Esophagus muscularis mucosa (tissue), 4 donors: ENCODE results near the gene RGMB. TPM values are rescaled to one million over a fixed set of nuclear protein-coding genes. Genes with fewer than 3 reads are reported as not detected.
"Not testable (repeated sequence)": the region's sequence is repeated elsewhere in the genome, so short reads cannot be mapped to it uniquely, and the experiment has no call there.

Experiments
- DNase-seq: peaks from one replicate; pipeline ENCODE4 v3.0.0-alpha.2; 2017; ENCODE audit errors: extremely low spot score
- H3K27ac ChIP-seq, 4 donors: fragments of 200-600 bp; sonication (generic); replicated peaks in 1 of 4; 1 replicate in 3 of 4; 2 replicates in 1 of 4; pipeline ENCODE4 v1.5.1; 2016 to 2019; ENCODE audit warnings: mild to moderate bottlenecking in 1 of 4
- H3K27me3 ChIP-seq, 4 donors: fragments of 200-600 bp; sonication (generic); one replicate each; pipeline versions ENCODE4 v1.5.1 to v1.6.0; 2016 to 2019
- H3K36me3 ChIP-seq, 4 donors: fragments of 200-600 bp; sonication (generic); one replicate each; pipeline ENCODE4 v1.5.1; 2016 to 2019
- H3K4me1 ChIP-seq, 4 donors: fragments of 200-600 bp; sonication (generic); one replicate each; pipeline ENCODE4 v1.5.1; 2016 to 2019
- H3K4me3 ChIP-seq, 4 donors: fragments of 200-600 bp; sonication (generic); 1 replicate in 2 of 4; 2 replicates in 2 of 4; pipeline ENCODE4 v1.5.1; 2016 to 2019; ENCODE audit warnings: mild to moderate bottlenecking in 4 of 4, moderate library complexity in 1 of 4
- H3K9me3 ChIP-seq, 4 donors: fragments of 200-600 bp; sonication (generic); 1 replicate in 3 of 4; 2 replicates in 1 of 4; pipeline ENCODE4 v1.5.1; 2016 to 2019
- CTCF ChIP-seq, 3 experiments: fragments of 200-600 bp in 2 of 3; fragments of 450-650 bp in 1 of 3; sonication (generic) in 2 of 3; IDR thresholded peaks; one replicate each; pipeline ENCODE4 v1.5.1; 2017 to 2019; ENCODE audit warnings: antibody characterized with exemption in 3 of 3, mild to moderate bottlenecking in 2 of 3, moderate library complexity in 1 of 3
- EP300 ChIP-seq: sonication (generic); formaldehyde crosslinking; IDR thresholded peaks from one replicate; pipeline ENCODE4 v1.6.1; 2017; ENCODE audit warnings: antibody characterized with exemption
- POLR2A ChIP-seq: fragments of 450-650 bp; IDR thresholded peaks from one replicate; pipeline ENCODE4 v1.6.1; 2017; ENCODE audit warnings: antibody characterized with exemption, moderate library complexity, mild to moderate bottlenecking, low read depth
- POLR2AphosphoS5 ChIP-seq, 2 donors: sonication (generic); formaldehyde crosslinking; IDR thresholded peaks; one replicate each; pipeline ENCODE4 v1.6.1; 2017; ENCODE audit warnings: antibody characterized with exemption in 2 of 2
- WGBS: methylation state at CpG from one replicate; pipeline ENCODE4 v1.1.5; 2018; 5-methylcytosine and 5-hydroxymethylcytosine counted together
- intact Hi-C: fragments of 100-400 bp; cut with DNase I; formaldehyde crosslinking; loops from one replicate; pipeline ENCODE4 v1.15.1; 2023
- total RNA-seq, 4 donors: library from RNA; depleted of rRNA; stranded (reverse); fragments of >200 nt; gene quantifications; one replicate each; pipeline versions ENCODE4 v1.1.0 to v1.2.1, GENCODE V29; 2016

The RGMB gene
- total RNA-seq, 4 donors from 2014 or later, result 145 to 198 (median 183) TPM

- TF ChIP-seq POLR2A (no peak), CTCF (IDR thresholded peaks at IDR 0.05) (no peak), POLR2AphosphoS5 (IDR thresholded peaks at IDR 0.05) (no peak), EP300 (no peak)
- Histone ChIP-seq H3K4me3 (no peak overlapping the region), H3K4me1 (no peaks in the 10 kb centered on the region), H3K9me3 (peaks cover 0 to 9% (median 4%) of the 10 kb centered on the region in 4 donors), H3K27ac (no peak overlapping the region), H3K27me3 (no peaks in the 10 kb centered on the region), H3K36me3 (no peaks in the 10 kb centered on the region)
- intact Hi-C loops, result no loop called here
- 80% methylated on average over 3 of the region's 5 CpGs for WGBS
- no peak for DNase-seq
Measured at GRCh38 chr5:98742396-98743073, 30.9 kb upstream of the RGMB start.

- H3K4me3 ChIP-seq, intact Hi-C loops, H3K27ac ChIP-seq, H3K4me1 ChIP-seq, H3K27me3 ChIP-seq, H3K36me3 ChIP-seq, H3K9me3 ChIP-seq, DNase-seq: not testable (repeated sequence)
- WGBS, result 100% methylated on average over 1 of the region's 1 CpG
Measured at GRCh38 chr5:98748259-98748658, 25.2 kb upstream of the RGMB start.

- Histone ChIP-seq H3K4me3 (no peak overlapping the region), H3K27ac (no peak overlapping the region), H3K36me3 (no peaks in the 10 kb centered on the region), H3K9me3 (peaks cover 0 to 9% (median 4%) of the 10 kb centered on the region in 4 donors), H3K27me3 (no peaks in the 10 kb centered on the region), H3K4me1 (no peaks in the 10 kb centered on the region)
- no peak for DNase-seq
- no peak for TF ChIP-seq EP300
- TF ChIP-seq POLR2A, result no peak
- no peak for TF ChIP-seq CTCF (IDR thresholded peaks at IDR 0.05)
- no peak for TF ChIP-seq POLR2AphosphoS5 (IDR thresholded peaks at IDR 0.05)
- intact Hi-C loops, result no loop called here
- 75% methylated on average over 1 of the region's 1 CpG for WGBS
Measured at GRCh38 chr5:98749046-98749445, 24.4 kb upstream of the RGMB start.

- WGBS, result 85% methylated on average over 4 of the region's 4 CpGs
- no peaks in the 10 kb centered on the region for H3K4me1 ChIP-seq
- no peaks in the 10 kb centered on the region for H3K27me3 ChIP-seq
- no peak overlapping the region for H3K27ac ChIP-seq
- TF ChIP-seq POLR2AphosphoS5 (IDR thresholded peaks at IDR 0.05), result no peak
- TF ChIP-seq EP300, result no peak
- TF ChIP-seq CTCF (IDR thresholded peaks at IDR 0.05), result peak in 1 of 3 experiments; percentile 37
- TF ChIP-seq POLR2A, result no peak
- DNase-seq, result no peak
- H3K36me3 ChIP-seq, result no peaks in the 10 kb centered on the region
- no peak overlapping the region for H3K4me3 ChIP-seq
- H3K9me3 ChIP-seq, result peaks cover 0 to 9% (median 4%) of the 10 kb centered on the region in 4 donors
- intact Hi-C loops, result no loop called here
Measured at GRCh38 chr5:98750693-98751092, 22.8 kb upstream of the RGMB start.

- 87% methylated on average over 7 of the region's 7 CpGs for WGBS
- H3K36me3 ChIP-seq, H3K9me3 ChIP-seq: not testable (repeated sequence)
Measured at GRCh38 chr5:98752331-98752730, 21.1 kb upstream of the RGMB start.

GRCh38 chr5:98752801-98753200 is 20.7 kb upstream of the RGMB start:
- H3K27ac ChIP-seq, intact Hi-C loops, H3K4me1 ChIP-seq, H3K27me3 ChIP-seq, H3K4me3 ChIP-seq, DNase-seq, H3K9me3 ChIP-seq, H3K36me3 ChIP-seq: not testable (repeated sequence)
- 56% methylated on average over 1 of the region's 1 CpG for WGBS

More at GRCh38 chr5:98752331-98752730, 21.1 kb upstream of the RGMB start:
- H3K4me3 ChIP-seq, intact Hi-C loops, H3K27ac ChIP-seq, H3K27me3 ChIP-seq, H3K4me1 ChIP-seq, DNase-seq: not testable (repeated sequence)
